Hematopoietic multipotent progenitor cell treated with erythropoietin and hydrocortisone succinate and interleukin-3 and kit ligand, for 6 days (in vitro differentiated cells): ENCODE data around the gene TRAPPC3.
"Not testable (repeated sequence)": the region's sequence is repeated elsewhere in the genome, so short reads cannot be mapped to it uniquely, and the experiment has no call there.

ENCODE experiments used
- DNase-seq: peaks from one replicate; pipeline ENCODE4 v3.0.0-alpha.2; 2015

TRAPPC3 gene

DNA sequence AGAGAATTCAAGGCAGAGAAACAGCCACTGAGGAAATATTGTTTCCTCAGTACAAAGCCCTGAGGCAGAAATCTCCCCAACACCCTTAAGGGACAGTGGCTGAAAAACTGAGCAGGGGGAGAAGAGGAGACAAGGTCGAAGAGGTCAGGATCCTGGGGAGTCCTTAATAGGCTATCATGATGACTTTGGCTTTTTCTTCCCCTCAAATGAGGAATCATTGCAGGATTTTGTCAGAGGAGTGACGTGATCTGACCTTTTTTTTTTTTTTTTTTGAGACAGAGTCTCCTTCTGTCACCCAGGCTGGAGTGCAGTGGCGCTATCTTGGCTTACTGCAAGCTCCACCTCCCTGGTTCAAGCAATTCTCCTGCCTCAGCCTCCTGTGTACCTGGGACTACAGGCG lies 16.9 kb upstream of the TRAPPC3 start:
- DNase-seq = no peak

DNA sequence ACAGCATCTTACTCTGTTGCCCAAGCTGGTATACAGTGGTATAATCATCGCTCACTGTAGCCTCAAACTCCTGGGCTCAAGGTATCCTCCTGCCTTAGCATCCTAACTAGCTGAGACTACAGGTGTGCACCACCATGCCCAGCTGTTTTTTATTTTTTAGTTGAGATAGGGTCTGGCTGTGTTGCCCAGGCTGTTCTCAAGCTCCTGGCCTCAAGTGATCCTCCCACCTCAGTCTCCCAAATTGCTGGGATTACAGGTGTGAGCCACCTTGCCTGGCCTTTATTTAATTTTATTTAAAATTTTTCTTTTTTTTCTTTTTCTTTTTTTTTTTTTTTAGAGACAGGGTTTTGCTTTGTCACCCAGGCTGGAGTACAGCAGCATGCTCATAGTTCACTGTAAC lies 15.9 kb upstream of the TRAPPC3 start:
- DNase-seq = no peak

DNA sequence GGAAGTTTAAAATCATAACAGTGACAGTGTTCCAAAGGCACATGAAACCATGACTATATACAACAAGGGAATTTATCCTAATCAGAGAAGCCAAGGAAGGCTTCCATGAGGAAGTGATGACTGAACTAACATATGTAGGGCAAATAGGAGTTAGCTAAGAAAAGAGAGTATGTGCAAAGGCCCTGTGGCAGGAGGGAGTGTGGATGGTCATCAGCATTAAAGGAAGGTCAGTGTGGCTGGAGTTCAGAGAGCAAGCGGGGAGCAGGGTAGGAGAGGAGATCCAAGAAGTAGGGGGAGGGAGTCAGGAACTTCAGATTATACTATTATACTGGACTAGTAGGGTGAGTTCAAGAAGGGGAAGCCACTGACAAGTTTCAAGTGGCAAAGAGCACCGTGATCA lies 15.1 kb upstream of the TRAPPC3 start:
- DNase-seq = no peak

DNA sequence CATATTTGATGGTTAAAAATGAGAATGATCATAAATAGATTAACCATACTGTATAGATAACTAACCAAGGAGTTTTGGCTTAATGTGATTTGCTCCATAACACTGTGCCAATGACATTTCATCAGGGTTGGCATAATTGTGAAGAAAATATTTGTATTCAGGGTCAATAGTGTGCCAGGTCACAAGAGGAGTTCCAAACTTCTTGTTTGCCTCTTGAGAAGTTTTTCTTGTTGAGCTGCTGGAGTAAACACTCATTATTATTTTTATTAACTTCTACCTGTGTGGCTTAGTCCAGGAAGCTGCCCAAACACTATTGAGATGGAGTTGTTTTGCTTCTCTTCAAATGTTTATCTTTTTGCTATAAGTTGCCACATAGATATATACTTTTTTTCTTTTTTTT lies 14.1 kb upstream of the TRAPPC3 start:
- no peak for DNase-seq

DNA sequence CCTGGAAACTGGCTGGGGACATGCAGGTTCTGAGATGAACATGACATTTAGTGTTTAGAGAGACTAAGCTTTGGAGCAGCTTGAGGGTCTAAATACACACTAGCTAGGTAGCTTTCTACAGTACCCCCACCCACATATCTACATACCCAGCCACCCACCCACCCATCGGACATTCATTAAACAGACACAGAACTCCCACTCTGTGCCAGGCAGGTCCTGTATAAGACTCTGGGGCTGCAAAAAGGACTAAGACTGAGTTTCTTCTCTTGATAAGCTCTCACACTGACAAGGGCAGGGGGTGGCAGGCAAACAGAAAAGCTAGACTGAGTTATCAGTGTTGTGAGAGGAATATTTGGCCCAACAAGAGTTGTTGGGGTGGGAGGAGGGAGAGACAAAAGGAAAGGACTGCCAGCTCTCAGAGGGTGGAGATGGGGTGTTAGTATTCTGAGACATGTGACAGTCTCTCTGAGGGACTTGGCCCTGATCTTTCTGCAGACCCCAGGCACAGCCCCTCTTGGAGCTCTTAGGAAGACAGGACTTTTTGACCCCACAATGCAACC lies 13.5 kb upstream of the TRAPPC3 start:
- peak; percentile 87 for DNase-seq

DNA sequence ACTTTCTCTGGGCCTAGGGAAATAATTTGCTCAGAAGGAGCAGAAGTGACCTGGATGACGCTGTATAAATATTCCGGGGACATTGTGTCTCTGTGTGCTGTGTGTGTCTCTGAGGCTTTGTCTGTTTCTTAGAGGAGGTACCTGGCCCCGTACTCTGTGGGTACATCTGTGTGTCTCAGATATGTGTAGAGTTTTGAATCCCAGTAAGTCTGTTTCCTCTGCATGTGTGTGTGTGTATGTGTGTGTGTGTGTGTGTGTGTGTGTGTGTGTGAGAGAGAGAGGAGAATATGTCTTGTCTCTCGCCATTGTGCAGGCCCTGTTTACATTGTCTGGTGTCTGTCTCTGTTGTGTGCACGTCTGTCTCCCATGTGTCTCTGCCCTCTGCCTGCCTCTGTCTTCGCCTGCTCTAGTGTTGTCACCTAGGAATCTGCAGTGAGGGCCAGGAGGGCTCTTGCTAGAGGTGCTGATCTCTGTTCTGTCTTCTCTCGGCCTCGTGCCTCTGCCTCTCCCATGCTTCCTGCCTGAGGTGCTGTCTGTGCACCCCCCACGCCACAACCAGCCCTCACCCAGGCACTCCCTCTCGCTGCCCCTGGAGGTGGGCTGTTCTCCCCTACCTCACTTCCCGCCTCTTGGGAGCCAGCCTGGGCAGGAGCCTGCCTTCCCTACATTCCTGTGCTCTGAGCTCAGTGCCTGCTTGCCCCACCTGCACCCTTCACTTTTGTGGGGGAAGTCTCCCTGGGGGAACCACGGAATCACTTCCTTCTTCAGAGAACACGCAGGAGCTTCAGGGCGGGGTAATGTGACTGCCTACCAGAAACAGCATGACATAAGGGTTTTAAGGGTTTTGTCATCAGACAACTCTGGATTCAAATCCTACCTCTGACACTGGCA lies 12.6 kb upstream of the TRAPPC3 start:
- peak; percentile 58 for DNase-seq

DNA sequence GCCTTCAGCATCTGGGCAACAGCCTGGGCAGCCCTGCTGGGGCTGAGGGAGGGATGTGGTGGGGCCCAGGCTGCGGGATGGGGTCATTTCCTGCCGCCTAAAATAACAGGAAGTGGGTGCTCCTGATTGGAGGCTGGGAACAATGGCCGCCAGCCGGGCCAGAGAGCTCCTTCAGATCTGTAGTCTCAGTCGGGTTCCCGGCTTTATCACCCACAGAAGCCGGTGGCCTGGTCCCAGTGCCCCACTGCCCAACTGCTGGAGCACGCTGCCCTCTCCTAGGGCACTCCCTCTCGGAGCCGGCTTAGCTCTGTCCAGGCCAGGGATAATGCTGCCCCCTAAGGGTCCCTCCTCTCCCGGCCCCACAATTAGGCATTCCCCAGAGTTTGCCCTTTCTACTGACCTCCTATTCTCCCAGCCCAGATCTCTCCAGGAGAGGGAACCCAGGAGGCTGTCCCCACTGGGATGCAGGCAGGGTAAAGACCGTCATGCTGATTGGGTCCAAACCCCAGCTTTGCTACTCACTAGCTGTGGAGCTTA lies 11.7 kb upstream of the TRAPPC3 start:
- peak; percentile 86 for DNase-seq

DNA sequence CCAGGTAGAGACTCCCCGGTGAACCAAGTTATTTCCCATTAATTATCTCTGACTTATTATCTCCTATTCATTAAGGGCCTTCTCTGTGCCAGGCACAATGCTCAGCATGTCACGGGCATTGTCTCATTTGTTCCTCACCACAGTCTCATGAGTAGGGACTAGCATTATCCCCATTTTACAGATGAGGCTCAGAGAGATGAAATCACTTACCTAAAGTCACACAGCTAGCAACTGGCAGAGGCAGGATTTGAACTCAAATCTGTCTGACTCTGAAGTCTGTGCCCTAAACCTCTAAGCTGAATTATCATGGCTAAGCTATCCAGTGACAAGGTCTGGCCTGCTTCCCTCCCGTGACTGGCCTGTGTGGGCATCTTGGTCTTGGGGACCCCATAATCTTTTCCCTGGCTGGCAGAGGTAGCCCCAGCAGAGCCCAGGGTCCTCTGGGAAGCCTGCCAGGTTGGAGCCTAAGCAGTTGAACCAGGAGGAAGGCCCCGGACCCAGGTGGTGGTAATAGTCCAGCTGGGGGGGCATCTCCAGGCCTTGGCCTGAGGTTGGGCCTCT lies 11.2 kb upstream of the TRAPPC3 start:
- DNase-seq = no peak

DNA sequence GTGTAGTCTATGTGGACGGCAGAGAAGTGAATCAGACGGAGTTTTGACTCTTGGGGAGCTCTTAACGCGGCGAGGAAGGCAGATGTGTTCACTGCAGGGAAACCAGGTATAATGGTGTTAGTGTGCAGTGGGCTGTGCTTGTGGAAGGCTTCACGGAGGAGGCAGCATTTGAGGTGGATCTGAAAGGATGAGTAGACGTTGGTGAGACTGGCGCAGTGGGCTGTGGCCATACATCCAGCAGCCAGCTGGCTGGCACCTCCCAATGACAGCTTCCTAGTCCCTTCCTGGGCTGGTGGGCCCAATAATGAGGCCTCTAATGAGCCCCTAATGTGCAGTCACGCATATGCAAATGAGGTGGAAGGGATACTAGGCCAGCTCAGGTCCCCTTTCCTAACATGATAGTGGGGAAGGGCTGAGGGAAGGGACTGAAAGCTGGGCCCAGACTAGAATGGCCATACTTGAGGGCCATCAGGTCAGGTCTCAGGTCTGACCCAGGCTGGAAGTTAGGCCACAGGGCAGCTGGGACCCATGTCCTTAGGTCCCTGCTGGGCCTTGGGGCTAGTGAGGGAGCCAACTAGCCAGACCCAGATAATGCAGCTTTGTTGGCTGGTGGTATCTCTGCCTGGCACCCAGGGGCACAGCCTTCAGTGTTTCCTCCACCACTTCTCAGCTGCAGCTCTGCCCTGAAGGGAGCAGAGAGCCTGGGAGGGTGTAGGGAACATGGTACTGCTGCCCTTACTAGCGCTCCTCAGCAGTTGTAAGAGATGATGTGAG lies 10.5 kb upstream of the TRAPPC3 start:
- DNase-seq = peak; percentile 32

DNA sequence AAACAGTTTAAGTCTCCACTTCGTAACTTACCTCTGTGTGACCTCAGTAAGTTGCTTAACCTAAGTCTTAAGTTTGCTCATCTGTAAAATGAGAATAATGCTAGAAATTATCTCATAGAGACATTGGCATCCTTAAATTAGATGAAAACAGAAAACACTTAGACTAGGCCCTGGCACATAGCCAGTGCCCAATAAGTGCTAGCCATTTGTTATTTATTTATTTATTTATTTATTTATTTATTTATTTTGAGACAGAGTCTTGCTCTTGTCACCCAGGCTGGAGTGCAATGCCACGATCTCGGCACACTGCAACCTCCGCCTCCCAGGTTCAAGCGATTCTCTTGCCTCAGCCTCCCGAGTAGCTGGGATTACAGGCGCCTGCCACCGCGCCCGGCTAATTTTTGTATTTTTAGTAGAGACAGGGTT lies 9.6 kb upstream of the TRAPPC3 start:
- not testable (repeated sequence) for DNase-seq

DNA sequence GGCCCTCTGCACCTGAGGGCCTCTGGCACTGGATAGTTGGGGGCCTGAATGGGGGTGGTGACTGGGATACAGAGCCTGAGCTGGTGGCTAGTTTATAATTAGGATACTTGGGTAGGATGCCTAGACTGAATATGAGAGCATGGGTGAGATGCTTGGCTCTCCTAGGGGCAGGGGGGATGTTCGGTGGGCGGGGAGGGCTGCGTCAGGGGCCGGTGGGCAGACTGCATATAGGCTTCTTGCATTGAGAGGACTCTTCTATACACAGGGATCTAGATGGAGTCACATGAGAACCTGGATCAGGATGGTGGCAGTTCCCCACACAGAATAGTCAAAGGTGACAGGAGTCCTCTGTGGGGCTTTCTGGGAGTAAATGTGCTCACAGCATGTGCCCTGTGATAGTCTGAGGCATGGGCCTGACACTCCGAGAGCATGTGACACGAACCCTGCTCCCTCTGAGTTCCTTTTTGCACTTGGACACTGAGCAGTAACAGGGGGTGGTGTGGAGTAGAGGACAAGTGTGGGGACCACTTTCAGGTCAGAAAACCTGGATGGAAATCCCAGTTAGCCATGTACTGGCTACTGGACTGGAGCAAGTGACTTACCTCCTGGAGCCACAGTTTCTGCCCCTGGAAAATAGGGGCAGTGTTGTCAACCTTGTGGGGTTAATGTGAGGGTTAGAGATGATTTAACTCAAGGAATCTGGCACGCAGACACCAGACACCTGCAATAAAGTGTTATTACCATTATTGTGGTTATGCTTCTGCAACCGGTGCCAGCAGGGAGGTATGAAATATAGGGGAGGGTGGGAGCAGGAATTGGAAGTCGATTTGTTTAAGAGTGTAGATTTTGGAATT lies 8.9 kb upstream of the TRAPPC3 start:
- no peak for DNase-seq

DNA sequence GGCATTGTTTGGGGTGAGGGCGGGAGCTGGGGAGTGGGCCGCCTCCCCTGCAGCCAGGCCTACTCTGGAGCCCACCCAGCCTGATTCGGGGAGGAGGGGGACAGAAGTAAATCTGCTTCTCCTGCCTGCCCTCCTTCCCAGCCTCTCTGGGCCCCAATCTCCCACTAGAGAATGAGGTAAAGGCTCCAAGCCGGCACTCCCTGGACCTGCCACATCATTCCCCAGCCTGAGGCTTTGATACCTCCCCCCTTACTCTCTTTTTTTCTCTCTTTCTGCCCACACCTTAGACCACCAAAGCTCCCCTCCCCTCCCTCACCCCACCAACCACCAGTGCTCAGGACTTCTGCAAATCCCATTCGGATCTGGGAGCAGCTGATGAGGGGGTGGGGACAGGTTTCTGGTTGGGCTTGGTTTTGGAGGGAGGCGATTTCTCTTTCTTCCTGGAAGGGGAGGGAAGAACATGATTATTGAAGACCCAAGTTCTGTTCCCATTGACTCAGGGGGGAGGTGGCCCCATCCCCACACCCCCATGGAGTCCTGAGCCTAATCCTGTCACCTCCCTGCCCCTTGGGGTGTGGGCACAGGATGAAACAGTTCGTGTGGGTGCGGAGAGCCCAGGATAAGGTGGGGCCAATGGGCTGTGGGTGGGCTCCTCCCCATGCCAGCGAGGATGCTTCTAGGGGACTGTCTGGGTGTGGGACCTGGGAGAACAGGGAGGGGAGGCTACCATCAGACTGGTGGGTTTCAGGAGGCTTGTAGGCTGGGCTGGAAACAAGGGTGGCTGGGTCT lies 8.0 kb upstream of the TRAPPC3 start:
- DNase-seq = peak; percentile 39

DNA sequence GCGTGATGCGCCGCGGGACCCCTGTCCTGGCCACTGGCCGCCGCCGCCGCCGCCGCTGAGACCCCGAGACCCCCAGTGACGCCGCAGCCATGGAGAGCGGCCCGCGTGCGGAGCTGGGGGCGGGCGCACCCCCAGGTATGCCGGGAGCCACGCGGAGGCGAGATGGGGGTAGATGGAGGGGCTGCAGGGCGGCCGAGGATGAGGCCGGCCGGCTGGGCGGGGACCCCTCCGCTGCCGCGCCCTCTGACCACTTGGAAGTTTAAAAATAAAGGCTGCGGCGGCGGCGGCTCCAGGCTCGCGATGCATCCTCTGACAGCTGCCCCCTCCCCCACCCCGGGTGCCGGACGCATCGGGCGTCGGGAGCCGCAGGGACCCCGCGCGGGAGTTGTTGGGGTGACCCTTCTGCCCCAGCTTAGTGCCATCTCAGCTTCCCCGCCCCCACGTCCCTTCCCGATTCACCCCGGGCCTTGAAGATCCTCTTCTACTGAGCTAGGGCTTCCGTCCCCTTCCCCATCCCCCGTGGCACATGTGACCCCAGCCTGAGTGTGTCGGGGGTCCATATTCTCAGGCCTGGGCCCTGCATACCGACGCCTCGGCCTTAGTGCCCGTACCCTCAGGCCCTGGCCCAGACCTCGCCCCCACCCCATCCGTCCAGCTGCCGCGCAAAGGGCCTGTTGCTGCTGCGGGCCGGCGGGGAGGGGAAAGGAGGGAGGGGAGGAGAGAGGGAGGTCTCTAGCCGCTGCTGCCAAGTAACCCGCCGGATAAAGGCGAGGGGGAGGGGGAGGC lies 7.2 kb upstream of the TRAPPC3 start:
- DNase-seq = peak; percentile 73

DNA sequence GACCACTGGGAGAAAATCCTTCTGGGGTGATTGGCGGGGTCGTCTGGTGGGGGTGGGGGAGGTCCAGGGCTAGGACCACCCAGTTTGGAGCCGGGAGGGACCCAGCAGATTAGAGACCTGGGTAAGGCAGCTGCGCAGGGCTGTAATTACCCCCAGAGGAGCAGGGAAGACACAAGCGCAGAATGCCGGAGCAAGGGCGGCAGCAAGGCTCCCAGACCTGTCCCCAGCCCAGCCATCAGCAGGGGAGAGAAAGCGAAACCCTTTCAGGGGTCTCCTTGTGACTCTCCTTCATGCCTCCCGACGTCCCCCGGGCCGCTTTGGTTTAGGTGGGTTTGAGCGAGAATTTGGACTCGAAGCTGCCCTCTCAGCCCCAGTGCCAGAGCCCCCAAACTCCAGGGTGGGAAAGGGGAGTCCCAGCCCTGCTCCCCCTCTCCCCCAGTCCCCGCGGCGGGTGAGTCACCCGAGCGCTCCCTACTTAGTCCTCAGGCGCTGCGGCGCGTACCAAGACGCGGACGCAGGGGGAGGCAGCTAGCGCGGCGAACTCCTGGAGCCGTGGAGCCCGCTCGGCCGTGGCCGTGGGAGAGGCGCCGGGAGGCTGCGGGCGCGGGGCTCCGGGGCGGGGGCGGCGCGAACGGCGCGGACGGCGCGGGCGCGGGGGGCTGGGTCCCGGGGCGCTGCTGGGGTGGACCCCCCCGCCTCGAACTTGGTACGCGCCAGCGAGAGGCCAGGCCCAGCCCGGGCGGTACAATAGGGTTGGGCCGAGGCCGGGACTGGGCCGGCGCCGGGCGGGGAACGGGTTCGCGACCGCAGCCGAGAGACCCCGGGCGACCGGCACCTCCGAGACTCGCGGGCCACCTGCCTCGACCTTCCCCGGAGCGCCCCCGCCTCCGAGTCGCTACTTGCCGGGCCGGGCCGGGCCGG lies 6.4 kb upstream of the TRAPPC3 start, which contains the start of gene MAP7D1:
Gene MAP7D1, plus strand, starts transcription at position 753 of the 921 bp plus-strand sequence. CDS start 258 bp downstream, outside the sequence.
- DNase-seq = peak; percentile 90

DNA sequence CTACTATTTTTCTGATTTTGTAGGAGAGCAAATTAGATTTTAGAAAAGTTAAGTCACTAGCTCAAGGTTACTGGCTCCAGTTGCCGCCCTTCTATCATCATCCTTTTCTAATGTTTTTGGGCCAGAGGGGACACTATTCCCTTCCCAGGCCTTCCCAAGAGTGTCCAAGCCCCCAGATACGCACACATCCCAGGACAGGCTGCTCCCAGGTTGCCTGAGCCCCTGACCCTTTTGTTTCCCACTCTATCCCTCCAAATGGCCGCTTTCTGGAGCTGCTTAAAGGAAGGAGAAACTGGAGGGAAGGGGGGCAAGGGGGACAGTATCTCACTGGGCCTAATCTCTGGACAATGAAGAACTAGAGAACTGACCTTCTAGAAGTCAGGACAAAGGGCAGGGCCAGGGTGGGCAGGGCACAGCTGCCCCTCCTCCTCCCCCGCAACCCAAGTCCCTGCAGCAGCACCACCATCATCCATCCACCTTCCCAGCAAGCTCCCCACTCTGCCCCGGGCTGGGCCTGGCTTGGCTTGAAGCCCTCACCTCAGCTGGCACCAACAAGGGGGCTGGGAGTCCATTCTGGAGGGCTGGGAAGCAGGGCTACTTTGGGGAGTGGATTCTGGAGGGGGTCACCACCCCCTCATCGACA lies 5.6 kb upstream of the TRAPPC3 start:
- no peak for DNase-seq

DNA sequence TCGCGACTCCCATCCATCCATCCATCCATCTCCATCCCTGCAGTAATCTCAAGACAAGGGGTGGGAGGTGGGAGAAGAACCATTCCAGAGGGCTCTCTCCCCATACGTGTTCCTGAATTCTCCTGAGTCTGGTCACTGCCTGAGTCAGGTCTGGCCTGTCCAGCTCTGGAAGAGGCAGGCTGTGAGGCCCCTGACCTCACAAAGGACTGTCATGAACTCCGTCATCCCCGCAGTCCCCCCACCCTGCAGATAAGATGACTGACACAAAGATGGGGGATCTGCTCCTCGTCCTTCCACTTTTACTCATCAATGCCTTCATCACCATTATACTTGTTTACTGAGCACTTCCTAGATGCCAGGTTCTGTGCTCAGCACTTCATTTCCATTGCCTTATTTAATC lies 5.0 kb upstream of the TRAPPC3 start:
- DNase-seq = no peak

DNA sequence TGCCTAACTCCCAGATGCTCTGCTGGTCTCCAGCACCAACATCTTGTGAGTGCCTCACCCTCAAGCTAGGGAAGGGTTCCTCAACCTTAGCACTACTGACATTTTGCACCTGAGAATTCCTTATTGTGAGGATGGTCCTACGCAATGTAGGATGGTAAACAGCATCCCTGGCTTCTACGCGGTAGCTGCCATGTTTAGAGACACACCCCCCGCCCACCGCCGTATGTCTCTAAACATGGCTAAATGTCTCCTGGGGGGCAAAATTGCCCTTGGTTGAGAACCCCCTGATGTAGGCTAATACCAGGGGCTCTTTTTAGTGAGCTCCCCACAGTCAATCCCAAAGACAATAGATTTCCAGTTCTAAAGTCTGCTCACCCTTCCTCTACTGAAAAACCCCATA lies 4.2 kb upstream of the TRAPPC3 start:
- DNase-seq = no peak

DNA sequence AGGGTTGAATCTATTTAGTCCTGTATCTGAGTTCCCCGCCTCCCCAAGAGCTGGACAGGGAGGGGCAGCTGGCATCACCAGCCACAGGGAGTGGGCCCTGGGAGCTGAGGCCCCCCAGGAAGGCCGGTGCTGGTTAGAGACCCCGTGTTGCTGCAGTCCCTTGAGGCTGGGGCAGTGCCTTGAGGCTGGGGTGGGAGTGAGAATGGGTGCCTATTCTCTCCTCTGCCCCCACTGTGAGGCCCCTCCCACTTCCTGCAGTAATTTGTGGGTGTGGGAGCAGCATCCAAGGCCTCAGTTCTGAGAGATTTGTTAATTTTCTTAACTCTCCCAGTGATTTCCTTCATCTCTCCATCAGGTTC lies 2.5 kb upstream of the TRAPPC3 start:
- DNase-seq = peak; percentile 49
